Measurements from ENCODE around the gene RIMKLB.

The RIMKLB gene

GRCh38 chr12:8697476-8698131 is at the start of gene RIMKLB:
Gene RIMKLB, plus strand, starts transcription at chr12:8697991. Its CDS starts 15,876 bp downstream, at chr12:8713867.
- DNase-seq = peak; percentile 77

DNA sequence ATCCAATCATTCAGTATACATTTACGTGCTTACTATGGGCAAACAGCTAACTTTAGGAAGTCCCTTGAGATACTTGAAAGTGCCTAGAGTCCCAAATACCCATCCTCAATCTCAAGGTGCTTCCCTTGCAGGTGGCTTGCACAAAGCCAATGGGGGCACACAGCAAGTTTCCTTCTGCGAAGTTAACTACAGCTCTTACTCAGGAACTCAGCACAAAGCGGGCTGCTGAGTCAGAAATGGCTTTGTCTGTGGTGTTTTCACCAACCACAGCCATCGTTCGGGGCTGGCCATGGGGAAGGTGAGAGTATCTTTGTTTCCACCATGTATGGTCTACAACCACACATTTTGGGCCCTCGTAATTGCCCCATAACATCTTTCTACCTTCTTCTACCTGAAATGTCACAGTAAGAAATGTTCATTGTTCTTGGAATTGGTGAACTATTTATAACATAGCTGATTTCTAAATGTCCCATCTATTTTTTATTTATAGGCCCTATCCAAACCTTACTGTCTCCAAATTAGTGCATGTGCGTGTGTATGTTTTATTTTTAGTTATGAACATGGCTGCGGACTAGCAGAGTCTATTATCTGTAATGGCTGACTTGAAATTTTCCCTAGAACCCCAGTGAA is 49.1 kb upstream of the RIMKLB start:
- DNase-seq = no peak

DNA sequence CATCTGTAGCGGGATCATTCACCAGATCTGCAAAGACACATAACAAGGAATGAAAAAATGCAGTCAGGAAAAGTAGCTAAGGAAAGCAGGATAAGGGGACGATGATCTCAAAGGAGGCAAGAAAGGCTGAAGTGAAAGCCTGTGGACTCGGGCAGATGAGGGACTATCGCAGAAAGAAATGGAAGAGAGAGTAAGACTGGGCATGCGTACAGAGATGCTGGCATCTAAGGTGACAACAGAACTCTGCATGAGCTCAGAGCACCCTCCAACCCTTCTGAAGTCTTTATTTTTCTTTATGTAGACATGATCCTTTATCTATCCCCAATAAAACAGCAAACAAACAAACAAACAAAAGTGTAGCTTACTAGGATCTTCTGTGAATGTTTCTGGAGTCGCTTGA is 42.4 kb upstream of the RIMKLB start:
- no peak for DNase-seq

GRCh38 chr12:8658346-8658745 is 39.4 kb upstream of the RIMKLB start:
- DNase-seq = no peak

DNA sequence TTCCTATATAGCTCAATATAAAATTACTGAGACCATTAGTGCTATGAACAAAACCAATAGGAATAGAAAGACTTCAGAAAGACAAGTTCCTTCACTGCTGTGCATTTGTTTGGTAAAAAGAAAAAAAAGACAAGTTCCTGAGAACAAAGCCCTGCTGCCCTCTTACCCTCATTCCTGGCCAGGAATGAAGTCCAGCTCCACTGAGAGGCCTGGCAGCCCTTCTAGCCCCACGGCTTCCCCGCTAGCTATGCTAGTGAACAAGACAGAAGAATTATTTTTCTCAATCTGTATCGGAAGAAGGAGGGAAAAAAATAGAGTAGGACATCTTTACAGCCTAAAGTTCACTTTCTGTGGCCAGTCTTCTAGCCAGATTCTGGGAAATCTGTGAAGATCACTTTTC is 36.8 kb upstream of the RIMKLB start:
- no peak for DNase-seq

DNA sequence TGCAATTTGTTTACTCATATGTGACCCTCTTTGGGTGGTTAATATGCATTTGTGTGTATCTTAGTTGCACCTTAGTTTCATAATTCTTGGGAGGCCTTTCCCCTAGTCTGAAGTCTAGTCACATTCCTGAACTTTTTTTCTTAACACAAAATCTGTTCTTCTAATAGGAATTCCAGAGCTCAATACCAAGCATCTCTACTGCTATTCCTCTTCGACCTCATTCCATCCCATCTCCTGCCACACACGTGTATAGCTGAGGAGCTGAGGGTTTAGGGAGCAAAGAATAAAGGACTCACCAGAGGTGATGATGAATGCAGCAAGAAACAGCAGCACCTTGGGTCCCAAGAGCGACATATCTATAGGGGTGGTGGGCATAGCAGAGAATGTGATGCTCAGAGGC is 36.0 kb upstream of the RIMKLB start:
- no peak for DNase-seq

- DNase-seq = no peak
Measured at GRCh38 chr12:8662593-8662992, 35.2 kb upstream of the RIMKLB start, which contains the start of gene MFAP5. Gene MFAP5, minus strand, starts transcription at chr12:8662826. Its CDS starts 722 bp downstream, at chr12:8662104.

GRCh38 chr12:8664228-8664913 is 33.4 kb upstream of the RIMKLB start:
- no peak for DNase-seq

DNA sequence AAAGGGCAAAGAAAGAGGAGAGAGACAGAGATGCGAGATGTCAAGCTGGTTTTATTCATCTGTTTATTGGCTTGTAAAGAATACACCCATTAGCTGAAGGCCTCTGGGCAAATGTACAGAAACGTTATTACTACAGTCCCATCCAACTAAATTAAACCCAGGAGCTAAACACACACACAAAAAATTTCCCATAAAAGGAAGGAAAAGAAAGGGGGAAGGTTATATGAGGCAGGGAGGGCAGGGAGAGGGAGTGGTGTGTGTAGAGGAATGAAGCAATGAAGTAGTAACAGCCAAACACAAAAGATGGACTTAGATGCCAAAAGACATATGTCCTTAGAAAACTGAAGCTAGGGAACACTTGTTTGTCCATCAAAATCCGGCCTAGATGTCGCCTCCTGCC is 32.0 kb upstream of the RIMKLB start:
- DNase-seq = no peak

DNA sequence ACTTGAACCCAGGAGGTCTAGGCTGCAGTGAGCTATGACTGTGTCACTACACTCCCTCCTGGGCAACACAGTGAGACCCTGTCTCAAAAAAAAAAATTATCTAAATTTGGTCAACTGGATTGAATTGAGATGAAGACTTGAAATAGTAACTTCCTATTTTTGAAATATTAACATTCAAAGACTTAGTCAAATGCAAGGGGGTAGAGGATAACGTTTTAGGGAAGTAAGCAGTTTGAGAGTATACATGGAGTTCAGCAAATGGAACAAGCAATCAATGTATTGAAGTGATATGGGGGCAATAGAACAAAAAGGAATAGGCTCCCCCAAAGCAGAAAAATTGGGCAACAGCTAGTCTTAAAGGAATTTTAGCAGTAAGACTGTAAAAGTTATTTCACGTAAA is 30.5 kb upstream of the RIMKLB start:
- no peak for DNase-seq

DNA sequence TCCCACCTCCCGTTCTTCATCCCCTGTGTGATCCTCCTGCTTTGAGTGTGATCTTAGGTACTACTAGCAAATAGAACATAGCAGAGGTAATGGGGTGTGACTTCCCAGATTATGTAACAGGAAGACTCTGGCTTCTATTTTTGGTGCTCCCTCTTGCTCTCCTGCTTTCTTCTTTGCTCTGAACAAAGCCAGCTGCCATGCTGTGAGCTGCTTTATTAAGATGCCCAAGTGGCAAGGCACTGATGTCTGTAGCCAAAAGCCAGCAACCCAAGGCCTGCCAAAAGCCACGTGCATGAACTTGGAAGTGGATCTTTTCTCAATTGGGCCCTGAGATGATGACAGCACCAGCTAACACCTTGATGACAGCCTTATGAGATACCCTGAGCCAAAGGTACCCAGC is 29.4 kb upstream of the RIMKLB start:
- no peak for DNase-seq

GRCh38 chr12:8672381-8672780 is 25.4 kb upstream of the RIMKLB start:
- no peak for DNase-seq

DNA sequence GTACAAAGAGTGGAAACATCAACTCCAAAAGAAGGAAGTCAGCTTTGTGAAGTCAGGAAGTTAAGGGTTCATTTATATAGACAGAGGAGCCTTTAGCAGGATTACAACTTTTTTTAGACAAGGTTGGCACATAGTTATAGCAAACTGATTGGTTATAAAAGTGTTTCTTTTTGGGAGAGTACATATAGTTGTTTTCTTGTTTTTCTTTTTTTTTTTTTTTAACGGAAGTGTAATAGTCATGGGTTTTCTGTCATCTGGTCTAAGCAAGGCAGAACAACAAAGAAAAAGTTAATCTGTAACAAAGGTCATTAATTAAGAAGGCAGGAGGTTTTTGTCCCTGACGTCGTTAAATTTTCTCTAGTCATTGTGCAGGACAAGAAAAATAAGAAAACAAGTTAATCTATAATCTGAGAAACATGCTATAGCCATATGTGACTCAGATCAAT is 22.2 kb upstream of the RIMKLB start:
- DNase-seq = no peak

- DNase-seq = no peak
Measured at GRCh38 chr12:8676651-8677050, 21.1 kb upstream of the RIMKLB start.

- DNase-seq = no peak
Measured at GRCh38 chr12:8677362-8677761, 20.4 kb upstream of the RIMKLB start.

- DNase-seq = no peak
Measured at GRCh38 chr12:8678661-8679111, 19.1 kb upstream of the RIMKLB start.

DNA sequence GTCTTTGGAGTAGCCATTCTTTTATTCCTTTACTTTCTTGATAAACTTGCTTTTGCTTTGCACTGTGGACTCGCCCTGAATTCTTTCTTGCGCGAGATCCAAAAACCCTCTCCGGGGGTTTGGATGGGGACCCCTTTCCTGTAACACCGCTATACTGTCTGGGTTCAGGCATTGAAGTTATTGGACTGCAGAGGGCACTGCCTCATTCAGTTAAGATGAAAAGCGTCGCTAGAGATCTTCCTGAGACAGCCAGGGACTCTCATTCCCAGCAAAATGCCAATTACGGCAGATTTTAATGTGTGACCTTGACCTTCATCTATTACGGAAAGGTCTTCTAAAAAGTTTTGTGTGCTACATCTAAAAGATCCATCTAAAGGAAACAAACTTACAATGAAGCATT is 17.3 kb upstream of the RIMKLB start:
- DNase-seq = no peak

DNA sequence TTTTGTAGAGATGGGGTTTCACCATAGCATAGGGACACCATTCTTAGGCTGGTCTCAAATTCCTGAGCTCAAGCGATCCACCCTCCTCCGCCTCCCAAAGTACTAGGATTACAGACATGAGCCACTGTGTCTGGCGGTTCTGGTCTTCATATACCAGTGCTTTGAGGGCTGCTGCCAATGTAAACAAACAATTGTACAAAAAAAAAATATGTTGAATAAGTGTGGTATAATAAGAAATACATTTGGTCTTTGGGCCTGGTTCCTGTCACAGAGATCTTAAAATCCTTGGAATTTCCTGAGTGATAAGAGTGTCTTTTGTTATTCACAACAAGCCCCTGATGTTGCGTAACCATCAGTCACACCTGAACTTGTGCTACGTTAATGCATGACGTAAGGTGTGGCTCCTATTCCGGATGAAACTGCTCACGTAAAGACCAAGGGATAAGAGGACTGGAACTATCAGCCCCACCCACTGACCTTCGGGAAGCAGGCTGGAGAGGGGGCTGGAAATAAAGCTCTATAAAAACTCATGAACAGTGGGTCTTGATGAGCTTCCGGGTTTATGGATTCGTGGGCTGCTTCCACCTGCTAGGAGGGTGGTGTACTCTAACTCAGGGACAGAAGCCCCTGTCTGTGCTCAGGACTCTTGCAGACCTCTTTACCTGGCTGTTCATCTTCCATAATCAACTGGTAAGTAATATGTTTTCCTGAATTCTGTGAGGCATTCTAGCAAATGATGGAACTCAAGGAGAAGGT is 16.5 kb upstream of the RIMKLB start:
- peak; percentile 51 for DNase-seq

DNA sequence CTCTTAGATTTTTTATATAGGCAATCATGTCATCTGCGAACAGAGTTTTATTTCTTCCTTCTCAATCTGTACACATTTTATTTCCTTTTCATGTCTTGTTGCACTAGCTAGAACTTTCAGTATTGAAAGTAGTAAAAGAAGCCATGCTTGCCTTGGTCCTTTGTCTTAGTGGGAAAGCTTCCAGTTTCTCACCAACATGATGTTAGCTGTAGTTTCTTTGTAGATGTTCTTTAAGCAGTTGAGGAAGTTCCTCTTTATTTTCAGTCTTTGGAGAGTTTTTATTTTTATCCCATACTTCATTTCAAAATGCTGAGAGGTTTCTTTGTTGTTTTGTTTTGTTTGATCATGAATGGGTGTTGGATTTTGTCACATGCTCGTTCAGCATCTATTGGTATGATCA is 12.7 kb upstream of the RIMKLB start:
- DNase-seq = no peak

DNA sequence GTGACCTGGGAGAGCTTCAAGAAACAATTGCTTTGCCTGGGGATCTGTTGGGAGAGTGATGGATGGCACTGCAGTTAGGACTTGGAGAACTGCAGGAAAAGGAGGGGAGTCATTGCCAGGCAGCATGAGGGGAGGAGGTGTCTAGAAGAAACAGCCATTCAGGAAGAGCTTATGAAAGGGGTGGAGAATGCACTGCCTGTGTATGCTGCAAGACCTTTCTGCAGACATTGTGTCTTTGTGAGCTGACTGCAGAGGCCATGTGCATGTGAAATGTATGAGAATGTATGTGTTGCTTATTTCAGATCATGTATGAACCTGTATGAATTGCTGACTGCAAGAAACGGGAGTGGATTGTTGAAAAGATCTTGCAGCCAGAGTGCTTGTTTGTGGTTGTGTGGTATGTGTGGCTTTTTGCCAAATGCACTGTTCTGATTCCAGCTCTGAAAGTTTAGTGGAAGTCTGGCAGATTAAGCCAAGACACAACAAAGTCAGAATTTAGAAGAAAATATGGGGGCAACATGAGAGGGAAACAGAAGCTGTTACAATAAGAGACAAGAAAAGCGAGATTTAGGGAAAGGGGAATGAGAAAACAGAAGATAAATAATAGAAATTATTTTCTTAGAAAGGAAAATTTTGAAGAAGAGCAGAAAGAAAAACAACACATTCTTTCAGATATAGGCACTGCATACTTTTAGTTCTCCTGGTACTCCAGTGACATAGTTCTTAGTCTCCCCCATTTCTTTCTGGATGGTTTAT is 9.8 kb upstream of the RIMKLB start:
- DNase-seq = peak; percentile 32

- DNase-seq = no peak
Measured at GRCh38 chr12:8689681-8690080, 8.1 kb upstream of the RIMKLB start.

DNA sequence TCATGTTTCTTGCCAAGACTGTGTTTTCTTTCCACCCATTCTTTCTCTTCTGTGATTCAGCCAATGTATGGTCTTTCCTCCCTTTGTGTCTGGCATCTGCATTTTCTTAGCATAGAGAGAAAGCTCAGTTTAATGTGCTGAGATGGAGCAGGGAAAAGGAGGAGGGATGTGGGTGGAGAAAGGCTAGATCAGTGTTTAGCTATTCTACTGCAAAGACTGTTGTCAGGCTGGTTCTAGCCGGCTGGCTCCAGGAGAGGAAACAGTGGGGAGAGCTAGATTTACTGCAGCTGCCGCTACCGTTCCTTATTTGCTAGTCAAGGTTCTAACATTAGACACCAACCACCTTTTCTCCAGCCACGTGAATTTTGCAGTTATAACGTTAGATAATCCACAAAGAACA is 5.2 kb upstream of the RIMKLB start:
- peak; percentile 77 for DNase-seq

GRCh38 chr12:8695116-8695515 is 2.7 kb upstream of the RIMKLB start:
- DNase-seq = no peak

Measured in NCI-H510A (cell line).